Liver (tissue), 3 donors: ENCODE measurements around the gene SH2D3C.

Source experiments
- RAD21 ChIP-seq, 2 donors: IDR thresholded peaks; 2 replicates each; pipeline ENCODE4 v1.6.1; 2016; ENCODE audit warnings: antibody characterized with exemption in 2 of 2, mild to moderate bottlenecking in 2 of 2
- TF ChIP-seq, protein P1 (sequence below): fragments of 150-350 bp; IDR thresholded peaks from 2 replicates; pipeline ENCODE4 v1.5.1; 2017; ENCODE audit warnings: improper control_type of control experiment, low read depth, low read length; ENCODE audit not compliant: missing input control
- donor health status: healthy.
- donor health status: healthy.

DNA sequence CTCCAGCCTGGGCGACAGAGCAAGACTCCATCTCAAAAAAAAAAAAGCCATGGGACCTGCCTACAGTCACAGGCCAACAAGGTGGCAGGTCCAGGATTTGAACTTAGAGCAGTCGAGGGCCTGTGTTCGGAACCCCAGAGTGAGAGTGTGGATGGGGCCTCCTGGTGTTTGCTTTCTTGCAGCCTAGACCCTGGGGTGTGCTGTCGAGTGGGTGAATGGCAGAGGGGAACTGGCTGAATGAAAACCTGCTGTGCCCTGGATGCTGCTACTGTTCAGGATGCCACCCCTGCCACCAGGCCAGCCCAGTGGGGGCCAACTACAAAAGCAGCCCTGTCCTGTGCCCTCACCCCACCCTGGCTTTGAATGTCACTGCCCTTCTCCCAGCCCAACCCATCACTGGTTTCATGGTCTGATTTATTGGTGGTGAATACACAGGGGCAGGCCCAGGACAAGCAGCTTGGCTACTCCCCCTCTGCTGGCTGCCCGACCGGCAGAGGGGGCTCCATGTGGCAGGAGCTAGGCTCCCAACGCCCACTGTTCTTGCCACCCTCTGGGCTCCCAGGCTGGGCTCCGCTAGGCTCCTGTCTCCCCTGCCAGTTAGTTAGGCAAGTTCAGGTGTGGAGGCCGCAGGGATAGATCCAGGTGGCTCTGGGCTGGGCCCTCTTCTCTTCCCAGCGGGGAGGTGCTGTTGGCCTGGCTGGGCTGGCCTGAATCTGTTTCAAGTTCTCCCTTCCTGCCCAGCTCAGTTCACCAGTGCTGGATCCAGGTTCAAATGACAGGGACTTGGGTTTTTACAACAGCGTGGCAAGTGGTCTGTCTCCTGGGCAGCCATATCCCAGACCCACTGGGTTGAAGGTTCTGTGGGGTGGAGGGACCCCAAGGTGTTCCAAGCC lies 36.4 kb upstream of the SH2D3C start:
- TF ChIP-seq, protein P1, sequence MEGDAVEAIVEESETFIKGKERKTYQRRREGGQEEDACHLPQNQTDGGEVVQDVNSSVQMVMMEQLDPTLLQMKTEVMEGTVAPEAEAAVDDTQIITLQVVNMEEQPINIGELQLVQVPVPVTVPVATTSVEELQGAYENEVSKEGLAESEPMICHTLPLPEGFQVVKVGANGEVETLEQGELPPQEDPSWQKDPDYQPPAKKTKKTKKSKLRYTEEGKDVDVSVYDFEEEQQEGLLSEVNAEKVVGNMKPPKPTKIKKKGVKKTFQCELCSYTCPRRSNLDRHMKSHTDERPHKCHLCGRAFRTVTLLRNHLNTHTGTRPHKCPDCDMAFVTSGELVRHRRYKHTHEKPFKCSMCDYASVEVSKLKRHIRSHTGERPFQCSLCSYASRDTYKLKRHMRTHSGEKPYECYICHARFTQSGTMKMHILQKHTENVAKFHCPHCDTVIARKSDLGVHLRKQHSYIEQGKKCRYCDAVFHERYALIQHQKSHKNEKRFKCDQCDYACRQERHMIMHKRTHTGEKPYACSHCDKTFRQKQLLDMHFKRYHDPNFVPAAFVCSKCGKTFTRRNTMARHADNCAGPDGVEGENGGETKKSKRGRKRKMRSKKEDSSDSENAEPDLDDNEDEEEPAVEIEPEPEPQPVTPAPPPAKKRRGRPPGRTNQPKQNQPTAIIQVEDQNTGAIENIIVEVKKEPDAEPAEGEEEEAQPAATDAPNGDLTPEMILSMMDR, result no peak
- TF ChIP-seq RAD21 (IDR thresholded peaks at IDR 0.05), result no peak
